Measurements from ENCODE around the gene PRSS36.
"Not testable (repeated sequence)": the region's sequence is repeated elsewhere in the genome, so short reads cannot be mapped to it uniquely, and the experiment has no call there.

The PRSS36 gene

DNA sequence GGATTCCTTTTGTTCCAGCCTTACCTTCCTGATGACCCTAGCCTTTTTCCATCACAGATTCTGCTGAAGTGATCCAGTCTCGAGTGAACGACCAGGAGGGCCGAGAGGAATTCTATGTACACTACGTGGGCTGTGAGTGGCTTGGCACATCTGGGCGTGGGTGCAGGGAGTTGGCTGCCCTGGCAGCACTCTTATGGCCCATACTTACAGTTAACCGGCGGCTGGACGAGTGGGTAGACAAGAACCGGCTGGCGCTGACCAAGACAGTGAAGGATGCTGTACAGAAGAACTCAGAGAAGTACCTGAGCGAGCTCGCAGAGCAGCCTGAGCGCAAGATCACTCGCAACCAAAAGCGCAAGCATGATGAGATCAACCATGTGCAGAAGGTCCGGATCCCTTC lies 29.7 kb downstream of the PRSS36 start:
- no peak for DNase-seq (ENCODE audit: low read depth)

DNA sequence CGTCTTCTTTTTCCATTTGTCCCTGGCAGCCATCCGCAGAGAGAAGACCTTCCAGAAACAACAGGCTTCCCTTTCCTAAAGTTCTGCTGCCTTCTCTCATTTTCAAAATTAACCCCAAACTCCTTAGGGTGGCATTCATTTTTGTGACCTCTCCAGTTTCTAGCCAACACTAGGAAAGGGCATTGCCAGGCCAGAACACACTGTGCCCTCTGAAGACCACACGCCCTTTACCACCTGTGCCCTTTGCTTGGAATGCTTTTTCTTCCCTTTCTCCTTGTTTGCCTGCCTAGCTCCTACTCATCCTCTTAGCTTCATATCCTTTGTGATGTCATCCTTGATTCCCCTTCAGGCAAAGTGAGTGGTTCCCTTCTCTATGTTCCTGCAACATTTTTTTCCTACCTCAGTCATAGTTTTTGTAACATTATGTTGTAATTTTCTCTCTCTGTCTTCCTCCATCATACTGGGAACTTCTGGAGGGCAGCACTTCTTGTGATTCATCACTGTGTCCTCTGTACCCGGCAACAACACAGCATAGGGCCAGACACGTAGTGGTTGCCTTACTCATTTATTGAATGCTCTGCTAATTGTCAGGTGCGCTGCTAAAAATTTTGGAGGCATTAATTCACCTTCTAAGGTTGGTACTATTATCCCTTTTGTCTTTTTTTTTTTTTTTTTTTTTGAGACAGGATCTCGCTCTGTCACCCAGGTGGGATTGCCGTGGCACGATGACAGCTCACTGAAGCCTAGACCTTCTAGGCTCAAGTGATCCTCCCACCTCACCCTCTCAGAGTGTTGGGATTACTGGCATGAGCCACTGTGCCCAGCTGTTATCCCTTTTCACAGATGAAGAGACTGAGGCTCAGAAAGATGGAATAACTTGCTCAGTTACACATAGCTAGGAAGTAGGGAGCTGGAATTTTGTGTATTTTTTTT lies 31.4 kb downstream of the PRSS36 start:
- DNase-seq (ENCODE audit: low read depth), result no peak

DNA sequence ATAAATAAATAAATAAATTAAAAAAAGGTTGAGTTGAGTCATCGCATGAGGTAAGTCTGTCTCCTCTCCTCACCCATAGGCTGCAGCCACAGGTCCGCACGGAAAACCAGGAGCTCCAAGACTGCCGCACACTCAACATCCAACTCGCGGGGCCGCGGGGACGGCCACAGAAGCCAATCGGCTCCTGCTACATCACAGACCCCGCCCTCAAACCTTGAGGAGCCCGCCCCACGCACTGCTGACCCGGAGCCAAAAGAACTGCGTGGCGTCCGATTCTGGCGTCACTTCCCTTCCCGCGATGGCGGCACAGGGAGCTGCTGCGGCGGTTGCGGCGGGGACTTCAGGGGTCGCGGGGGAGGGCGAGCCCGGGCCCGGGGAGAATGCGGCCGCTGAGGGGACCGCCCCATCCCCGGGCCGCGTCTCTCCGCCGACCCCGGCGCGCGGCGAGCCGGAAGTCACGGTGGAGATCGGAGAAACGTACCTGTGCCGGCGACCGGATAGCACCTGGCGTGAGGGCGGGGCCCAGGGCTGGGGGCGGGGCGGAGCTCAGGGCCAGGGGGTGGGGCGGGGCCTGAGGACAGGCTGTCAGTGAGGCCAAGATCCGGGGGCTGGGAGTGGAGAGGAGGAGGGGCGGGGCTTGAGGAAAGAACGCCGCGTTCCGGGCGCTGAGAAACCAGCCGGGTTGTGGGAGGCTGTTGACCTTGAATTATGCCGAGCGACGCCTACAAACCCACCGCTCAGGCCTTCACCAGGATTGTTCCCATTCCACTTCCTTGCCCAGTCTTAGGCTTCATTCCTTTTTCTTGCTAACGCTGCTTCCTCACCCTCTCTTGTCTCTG lies 32.3 kb downstream of the PRSS36 start, which contains the start of gene KAT8:
Gene KAT8, plus strand, starts transcription at position 281 of the 839 bp plus-strand sequence. Its CDS starts 18 bp downstream, at position 299.
- peak; percentile 96 for DNase-seq (ENCODE audit: low read depth)

DNA sequence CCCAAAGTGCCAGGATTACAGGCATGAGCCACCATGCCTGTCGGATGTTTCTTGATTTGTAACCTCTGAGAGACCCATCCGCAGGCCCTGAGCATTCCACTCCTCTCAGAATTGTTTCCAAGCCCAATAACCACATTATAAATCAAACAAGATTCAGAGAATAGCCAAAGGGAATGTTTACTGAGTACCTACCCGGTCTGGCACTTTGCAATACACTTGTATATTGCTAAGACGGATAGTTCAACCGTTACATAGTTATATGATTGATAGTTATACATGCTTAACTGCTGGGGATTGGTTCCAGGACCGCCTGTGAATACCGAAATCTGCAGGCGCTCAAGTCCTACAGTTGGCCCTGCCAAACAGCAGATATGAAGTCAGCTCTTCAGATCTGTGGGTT lies 35.4 kb downstream of the PRSS36 start:
- no peak for DNase-seq (ENCODE audit: low read depth)

DNA sequence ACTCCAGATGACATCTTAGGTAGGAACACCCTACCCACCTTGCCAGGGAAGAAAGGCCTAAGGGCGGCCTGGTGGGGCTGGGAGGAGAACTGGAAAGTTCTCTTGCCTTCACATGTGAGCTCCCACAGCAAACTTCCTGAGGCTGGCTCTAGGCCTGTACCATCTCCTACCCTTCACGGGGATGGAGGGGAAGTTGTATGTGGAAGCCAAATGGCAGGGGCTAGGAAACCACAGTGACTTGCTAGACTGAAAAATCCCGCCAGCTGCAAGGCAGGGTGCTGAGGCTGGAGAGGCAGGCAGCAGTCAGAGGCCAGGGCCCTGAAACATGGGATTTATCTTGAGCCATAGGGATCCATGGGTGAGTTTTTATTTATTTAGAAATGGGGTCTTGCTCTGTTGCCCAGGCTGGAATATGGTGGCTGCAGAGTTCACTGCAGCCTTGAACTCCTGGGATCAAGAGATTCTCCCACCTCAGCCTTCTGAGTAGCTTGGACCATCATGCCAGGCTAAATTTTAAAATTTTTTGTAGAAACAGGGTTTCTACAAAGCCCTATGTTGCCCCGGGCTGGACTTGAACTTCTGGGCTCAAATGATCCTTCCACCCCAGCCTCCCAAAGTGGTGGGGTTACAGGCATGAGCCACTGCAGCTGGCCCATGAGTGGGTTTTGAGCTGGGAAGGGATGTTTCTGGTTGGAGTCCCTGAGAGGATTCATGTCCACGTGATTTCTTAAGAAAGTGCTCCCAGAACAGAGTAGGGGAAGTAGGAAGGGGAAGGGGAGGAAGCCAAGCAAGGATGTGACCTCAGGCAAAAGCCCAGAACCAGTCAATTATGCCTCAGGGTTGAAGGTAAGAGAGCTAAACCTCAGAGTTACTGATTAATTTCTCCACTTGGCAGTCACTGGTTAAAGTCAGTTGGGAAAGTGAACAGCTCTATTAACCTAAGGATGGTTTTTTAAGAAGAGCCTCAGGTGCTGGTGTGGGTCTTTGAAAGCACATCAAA lies 36.4 kb downstream of the PRSS36 start:
- DNase-seq (ENCODE audit: low read depth), result no peak

DNA sequence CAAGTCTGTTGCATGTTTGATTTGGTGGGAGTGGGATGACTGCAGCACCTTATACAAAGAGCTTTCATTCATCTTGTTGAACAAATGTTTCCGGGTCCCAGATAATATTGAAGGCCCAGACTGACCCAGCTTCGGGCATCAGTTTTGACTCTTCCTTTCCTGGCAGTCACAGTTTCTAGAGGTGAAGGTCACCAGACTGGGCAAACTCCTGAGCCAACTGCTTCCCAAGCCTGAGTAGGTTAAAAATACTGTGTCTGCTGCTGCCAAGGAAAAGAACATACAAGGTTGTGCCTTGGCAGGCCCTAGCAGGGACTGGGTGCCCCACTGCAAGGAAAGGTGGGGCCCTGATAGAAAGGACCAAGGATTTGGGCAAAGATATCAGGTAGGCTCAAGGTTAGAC lies 37.2 kb downstream of the PRSS36 start:
- DNase-seq (ENCODE audit: low read depth), result no peak

DNA sequence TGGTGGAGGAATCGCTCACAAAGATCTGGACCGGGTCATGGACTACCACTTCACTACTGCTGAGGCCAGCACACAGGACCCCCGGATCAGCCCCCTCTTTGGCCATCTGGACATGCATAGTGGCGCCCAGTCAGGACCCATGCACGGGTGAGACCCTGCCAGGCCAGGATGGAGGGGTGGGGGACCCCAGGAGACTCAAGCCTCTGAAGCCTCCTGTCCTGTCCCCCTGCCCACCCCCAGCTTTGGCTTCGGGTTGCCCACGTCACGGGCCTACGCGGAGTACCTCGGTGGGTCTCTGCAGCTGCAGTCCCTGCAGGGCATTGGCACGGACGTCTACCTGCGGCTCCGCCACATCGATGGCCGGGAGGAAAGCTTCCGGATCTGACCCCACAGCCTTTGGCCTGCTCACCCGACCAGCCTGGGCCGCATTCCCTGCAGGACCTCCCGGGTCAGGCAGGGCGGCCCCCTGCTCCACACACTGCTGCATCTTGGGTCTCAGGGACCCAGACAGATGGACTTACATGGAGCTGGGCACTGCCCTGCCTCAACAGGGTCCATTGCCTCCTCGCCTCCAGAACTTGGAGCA lies 37.9 kb downstream of the PRSS36 start:
- DNase-seq (ENCODE audit: low read depth), result no peak

DNA sequence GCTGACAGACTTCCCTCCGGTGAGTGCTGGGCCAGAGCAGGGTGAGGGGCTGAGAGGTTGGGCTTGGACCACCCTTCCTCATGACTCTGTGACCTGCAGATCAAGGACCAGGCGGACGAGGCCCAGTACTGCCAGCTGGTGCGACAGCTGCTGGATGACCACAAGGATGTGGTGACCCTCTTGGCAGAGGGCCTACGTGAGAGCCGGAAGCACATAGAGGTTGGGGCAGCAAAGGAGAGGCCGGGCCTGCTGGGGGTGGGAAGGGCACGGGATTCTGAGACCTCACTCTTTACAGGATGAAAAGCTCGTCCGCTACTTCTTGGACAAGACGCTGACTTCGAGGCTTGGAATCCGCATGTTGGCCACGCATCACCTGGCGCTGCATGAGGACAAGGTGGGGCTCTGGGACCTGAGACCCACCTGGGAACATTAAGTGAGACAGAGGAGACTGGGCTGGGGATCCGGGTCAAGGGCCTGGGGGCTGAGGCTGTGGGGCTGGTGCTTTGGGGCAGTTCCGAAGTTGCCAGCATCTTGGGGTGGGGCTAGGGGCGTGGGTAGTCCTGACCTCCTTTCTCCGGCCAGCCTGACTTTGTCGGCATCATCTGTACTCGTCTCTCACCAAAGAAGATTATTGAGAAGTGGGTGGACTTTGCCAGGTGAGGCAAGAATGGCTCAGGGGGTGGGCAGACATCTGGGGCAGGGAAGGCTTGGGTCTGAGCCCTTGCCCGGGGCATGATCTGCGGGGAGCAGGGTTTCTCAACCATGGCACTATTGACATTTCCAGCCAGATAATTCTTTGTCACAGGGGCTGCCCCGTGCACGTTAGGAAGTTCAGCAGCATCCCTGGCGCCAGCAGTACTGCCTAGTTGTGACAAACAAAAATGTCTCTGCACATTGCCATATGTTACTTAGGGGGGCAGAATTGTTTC lies 39.5 kb downstream of the PRSS36 start:
- DNase-seq (ENCODE audit: low read depth), result no peak

DNA sequence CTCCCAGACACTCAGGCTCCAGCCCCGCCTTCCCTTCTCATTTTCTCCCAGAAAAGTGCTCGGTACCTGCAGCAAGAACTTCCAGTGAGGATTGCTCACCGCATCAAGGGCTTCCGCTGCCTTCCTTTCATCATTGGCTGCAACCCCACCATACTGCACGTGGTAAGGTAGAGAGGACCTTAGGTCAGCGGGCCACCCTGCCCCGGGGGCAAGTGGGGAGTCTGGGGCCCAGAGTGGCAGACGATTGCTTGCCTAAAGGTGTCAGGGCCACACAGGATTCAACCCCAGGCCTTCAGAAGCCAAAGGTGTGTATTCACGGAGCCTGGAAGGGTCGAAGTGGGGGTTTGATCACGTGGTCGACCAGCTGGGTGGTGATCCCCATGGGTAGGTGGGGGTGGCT lies 40.2 kb downstream of the PRSS36 start:
- DNase-seq (ENCODE audit: low read depth), result no peak

DNA sequence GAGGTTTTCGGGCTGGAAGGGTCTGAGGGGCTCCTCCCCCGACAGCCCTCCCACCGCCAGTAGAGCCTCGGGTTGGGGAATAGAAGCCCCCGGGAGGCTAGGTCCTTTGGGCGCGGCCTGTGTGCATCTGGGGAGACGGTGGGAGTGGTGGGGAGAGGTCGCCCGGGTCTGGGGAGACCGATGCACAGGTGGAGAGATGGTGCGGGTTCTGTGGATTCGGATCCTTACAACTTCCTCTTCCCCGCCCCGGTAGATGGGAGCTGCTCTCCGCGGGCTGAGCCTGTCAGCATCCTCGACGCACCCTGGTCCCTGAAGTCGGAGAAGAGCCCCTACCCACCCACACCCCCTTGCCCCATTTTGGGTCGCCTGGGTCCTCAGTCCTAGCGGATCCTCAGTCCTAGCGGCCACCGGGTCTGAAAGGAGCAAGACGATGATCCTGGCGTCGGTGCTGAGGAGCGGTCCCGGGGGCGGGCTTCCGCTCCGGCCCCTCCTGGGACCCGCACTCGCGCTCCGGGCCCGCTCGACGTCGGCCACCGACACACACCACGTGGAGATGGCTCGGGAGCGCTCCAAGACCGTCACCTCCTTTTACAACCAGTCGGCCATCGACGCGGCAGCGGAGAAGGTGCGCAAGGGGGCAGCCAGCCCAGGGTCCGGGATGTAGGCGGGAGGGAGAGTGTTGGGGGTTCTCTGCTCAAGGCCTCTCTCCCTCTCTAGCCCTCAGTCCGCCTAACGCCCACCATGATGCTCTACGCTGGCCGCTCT lies 40.9 kb downstream of the PRSS36 start:
- no peak for DNase-seq (ENCODE audit: low read depth)

DNA sequence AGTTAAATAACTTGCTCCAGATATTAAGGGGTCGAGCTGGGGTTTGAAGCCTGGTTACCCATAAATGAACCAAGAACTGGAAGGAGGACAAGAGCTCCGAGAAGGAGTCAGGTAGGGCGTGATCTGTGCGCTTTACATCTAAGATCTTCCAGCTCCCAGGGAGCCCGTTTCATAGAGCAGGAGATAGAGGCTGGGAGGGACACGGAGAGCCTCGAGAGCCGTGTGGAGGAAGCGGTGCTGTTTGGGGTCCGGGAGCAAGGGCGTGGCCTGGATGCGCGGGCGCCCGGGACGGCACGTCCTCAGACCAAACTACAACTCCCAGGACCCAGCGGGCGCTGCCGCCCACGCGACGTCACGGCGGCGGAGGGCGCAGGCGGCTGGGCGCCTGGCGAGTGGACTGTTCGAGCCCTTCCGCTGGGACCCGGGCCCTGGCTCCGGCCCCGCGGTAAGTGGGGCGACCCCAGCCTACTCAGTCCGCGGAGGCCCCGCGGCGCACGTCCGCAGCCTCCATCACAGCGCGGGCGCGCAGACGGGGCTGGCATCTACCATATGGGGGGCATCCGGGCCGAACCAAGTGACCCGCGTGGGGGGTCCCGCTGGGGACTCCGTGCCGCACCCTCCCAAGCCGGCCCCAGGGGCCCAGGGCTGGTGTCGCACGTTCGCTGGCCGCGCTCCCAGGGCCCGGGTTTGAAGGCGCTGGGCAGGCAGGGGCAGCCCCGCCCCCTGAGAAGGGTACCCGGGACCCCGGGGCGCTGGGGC lies 41.7 kb downstream of the PRSS36 start, which contains the start of gene BCKDK:
Gene BCKDK, plus strand, starts transcription at position 352 of the 759 bp plus-strand sequence. CDS start 838 bp downstream, outside the sequence.
- peak; percentile 29 for DNase-seq (ENCODE audit: low read depth)

DNA sequence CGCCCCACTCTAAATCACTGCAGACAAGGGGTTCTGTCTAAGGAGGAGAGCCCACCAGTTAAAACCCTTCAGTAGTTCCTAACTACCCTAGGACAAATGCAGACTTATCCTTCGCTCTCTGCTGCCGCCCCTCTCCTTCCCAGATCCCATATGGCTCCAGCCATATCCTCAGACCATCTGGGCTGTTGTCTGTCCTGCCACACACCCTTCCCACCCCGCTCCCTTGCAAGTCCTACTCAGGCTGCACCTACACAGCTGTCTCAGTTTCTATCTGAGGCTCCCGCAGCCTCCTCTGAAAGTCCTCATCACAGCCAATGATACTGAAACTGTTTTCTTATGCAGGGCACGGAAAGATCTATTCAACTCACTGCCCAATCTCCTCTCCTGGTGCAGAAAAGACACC lies 42.4 kb downstream of the PRSS36 start:
- no peak for DNase-seq (ENCODE audit: low read depth)

DNA sequence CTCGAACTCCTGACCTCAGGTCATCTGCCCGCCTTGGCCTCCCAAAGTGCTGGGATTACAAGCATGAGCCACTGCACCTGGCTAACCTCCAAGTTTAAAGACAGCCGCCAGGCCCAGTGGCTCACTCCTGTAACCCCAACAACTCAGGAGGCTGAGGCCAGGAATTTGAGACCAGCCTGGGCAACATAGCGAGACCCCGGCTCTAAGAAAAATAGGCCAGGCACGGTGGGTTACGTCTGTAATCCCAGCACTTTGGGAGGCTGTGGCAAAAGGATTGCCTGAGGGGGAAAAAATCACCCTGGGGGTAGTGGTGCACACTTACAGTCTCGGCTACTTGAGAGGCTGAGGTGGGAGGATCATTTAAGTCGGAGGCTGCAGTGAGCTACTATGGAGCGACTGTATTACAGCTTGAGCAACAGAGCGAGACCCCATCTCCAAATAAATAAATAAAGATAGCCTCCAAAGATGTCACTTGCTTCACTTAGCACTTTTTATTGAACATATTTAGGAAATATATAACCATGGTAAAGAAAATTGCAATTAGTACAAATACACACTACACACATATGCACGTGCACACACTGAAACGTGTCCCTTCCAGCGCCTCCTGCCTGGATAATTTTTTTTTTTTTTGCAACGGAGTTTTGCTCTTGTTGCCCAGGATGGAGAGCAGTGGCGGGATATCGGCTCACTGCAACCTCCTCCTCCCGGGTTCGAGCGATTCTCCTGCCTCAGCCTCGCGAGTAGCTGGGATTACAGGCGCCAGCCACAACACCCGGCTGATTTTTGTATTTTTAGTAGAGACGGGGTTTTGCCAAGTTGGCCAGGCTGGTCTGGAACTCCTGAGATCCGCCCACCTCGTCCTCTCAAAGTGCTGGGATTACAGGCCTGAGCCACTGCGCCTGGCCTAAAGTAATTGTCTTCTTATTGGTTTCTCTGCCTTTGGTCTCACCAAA lies 43.1 kb downstream of the PRSS36 start:
- DNase-seq (ENCODE audit: low read depth), result no peak

DNA sequence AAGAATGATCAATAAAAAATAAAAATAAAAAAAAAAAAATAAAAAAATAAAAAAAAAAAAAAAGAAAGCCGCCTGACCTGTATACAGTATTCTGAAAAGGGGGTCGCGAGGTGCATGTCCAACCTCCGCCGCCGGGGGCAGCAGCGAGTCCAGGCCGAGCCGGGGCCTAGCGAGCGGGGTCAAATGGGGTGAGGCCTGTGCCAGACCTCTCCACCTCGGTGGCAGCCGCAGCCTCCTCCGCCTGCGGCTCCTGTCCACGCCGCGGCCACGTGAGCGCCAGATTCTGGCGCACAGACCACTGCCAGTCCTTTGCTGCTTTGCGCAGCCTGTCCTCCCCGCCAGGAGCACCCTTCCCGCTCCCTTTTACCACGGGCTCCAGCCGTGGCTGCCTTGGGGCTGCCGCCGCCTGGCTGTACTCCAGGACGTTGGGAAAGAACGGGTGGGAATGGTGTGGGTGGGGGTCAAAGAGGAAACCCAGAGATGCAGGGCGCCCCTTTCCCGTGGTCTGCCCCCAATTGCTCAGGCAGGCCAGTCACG lies 44.1 kb downstream of the PRSS36 start:
- peak; percentile 69 for DNase-seq (ENCODE audit: low read depth)

DNA sequence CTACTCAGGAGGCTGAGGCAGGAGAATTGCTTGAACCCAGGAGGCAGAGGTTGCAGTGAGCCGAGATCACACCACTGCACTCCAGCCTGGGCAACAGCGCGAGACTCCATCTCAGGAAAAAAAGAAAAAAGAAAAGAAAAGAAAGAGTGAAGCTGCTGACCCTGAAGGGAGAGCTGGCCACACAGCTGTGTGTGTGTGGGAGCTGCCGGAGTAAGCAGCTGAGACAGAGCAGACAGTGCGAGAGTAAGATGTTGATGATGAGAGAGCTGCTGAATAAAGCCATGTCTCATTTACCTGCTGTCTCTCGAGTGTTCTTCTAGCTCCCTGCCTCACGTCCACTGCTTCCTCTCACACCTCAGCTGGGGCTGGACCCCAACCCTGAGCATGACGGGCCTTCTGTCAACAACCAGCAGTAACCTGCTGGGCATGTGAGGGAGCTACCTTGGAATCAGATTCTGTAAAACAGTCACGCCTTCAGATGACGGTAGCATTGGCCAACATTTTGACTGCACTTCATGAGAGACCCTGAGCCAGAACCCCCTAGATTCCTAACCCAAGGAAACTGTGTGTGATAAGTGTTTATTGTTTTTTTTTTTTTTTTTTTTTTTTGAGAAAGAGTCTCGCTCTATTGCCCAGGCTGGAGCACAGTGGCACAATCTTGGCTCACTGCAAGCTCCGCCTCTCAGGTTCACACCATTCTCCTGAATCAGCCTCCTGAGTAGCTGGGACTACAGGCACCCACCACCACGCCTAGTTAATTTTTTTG lies 48.8 kb downstream of the PRSS36 start:
- DNase-seq (ENCODE audit: low read depth), result not testable (repeated sequence)
